A549 (cell line): Measurements from ENCODE around the gene FGD1. TPM values are rescaled to one million over a fixed set of nuclear protein-coding genes. Genes with fewer than 3 reads are reported as not detected.

ENCODE experiments used
- ATAC-seq, 2 experiments: fragments of 200-7000 bp in 1 of 2; fragments of >200 bp in 1 of 2; cut with Nextera tagmentation in 1 of 2; cut with Tn5 transposase in 1 of 2; 3 replicates each; pipeline versions ENCODE4 v1.8.0 to v1.9.1; 2018 to 2020; ENCODE audit warnings: mild to moderate bottlenecking in 1 of 2, moderate library complexity in 1 of 2
- CTCF ChIA-PET: fragments of 300-600 bp; sonication (Branson Sonifier 250); formaldehyde crosslinking; extraction: SDS; loops from one replicate; lab custom pipeline; 2021; ENCODE audit warnings: antibody characterized with exemption, inconsistent platforms; lab: Yijun Ruan, JAX
- POLR2A ChIA-PET: fragments of 350-600 bp; formaldehyde crosslinking; extraction: SDS; loops from one replicate; lab custom pipeline; 2021; ENCODE audit warnings: antibody characterized with exemption, inconsistent platforms; lab: Yijun Ruan, JAX
- DNase-seq, 2 experiments: peaks; one replicate each; pipeline versions ENCODE4 v3.0.0 to v3.0.0-alpha.2; 2011 to 2016; ENCODE audit warnings: low read depth in 1 of 2, low spot score in 1 of 2
- FAIRE-seq: peaks from 2 replicates; lab custom pipeline; 2011; peaks lifted over from hg19 to GRCh38; lab: Jason Lieb, UNC
- H3K27ac ChIP-seq, 2 experiments: fragments of >200 bp; sonication (Bioruptor Twin); formaldehyde crosslinking; 3 replicates each; pipeline ENCODE4 v1.5.1; 2016 to 2017
- H3K4me1 ChIP-seq: fragments of >200 bp; sonication (Bioruptor Twin); formaldehyde crosslinking; 3 replicates; pipeline ENCODE4 v1.6.1; 2016
- H3K4me2 ChIP-seq: fragments of >200 bp; sonication (Bioruptor Twin); formaldehyde crosslinking; 3 replicates; pipeline ENCODE4 v1.6.1; 2016
- H3K4me3 ChIP-seq: fragments of >200 bp; sonication (Bioruptor Twin); formaldehyde crosslinking; 3 replicates; pipeline ENCODE4 v1.5.1; 2016
- H3K9me3 ChIP-seq: fragments of >200 bp; sonication (Bioruptor Twin); formaldehyde crosslinking; 3 replicates; pipeline ENCODE4 v1.6.1; 2016
- CEBPB ChIP-seq, 2 experiments: fragments of >200 bp in 1 of 2; sonication (Bioruptor Twin) in 1 of 2; formaldehyde crosslinking in 1 of 2; IDR thresholded peaks; 2 replicates each; pipeline ENCODE4 v1.6.1; 2012 to 2016
- E2F6 ChIP-seq: IDR thresholded peaks from 2 replicates; pipeline ENCODE4 v1.6.1; 2012; ENCODE audit warnings: low read depth, borderline replicate concordance
- EHMT2 ChIP-seq: fragments of 200-600 bp; sonication (generic); IDR thresholded peaks from 2 replicates; pipeline ENCODE4 v1.6.1; 2016; ENCODE audit warnings: antibody characterized with exemption, low read depth, mild to moderate bottlenecking, moderate library complexity
- ELK1 ChIP-seq: fragments of 150-350 bp; IDR thresholded peaks from 2 replicates; pipeline ENCODE4 v1.6.1; 2014; ENCODE audit warnings: low read depth, mild to moderate bottlenecking, low read length
- EP300 ChIP-seq, 2 experiments: fragments of >200 bp; sonication (Bioruptor Twin); formaldehyde crosslinking; IDR thresholded peaks; 2 replicates in 1 of 2; 3 replicates in 1 of 2; pipeline ENCODE4 v1.6.1; 2016 to 2017
- FOSB ChIP-seq: fragments of 250-450 bp; sonication (Bioruptor Pico); IDR thresholded peaks from 2 replicates; pipeline ENCODE4 v1.5.0; 2020; ENCODE audit warnings: mild to moderate bottlenecking, moderate library complexity
- FOSL2 ChIP-seq, 2 experiments: fragments of 450-650 bp in 1 of 2; fragments of >200 bp in 1 of 2; sonication (Bioruptor Twin) in 1 of 2; formaldehyde crosslinking; IDR thresholded peaks; 2 replicates each; pipeline versions ENCODE4 v1.5.0 to v1.6.1; 2016 to 2020; ENCODE audit warnings: mild to moderate bottlenecking in 1 of 2, moderate library complexity in 1 of 2
- GATA3 ChIP-seq: IDR thresholded peaks from 2 replicates; pipeline ENCODE4 v1.6.1; 2012; ENCODE audit warnings: borderline replicate concordance
- HDAC2 ChIP-seq: fragments of 200-600 bp; sonication (generic); IDR thresholded peaks from 2 replicates; pipeline ENCODE4 v1.6.1; 2016
- HEYL ChIP-seq: fragments of 250-450 bp; sonication (Bioruptor Pico); IDR thresholded peaks from 2 replicates; pipeline ENCODE4 v1.8.0; 2021; ENCODE audit warnings: mild to moderate bottlenecking, moderate library complexity
- HOXA7 ChIP-seq: fragments of 250-450 bp; sonication (Bioruptor Pico); IDR thresholded peaks from 2 replicates; pipeline ENCODE4 v1.5.0; 2020; ENCODE audit warnings: mild to moderate bottlenecking, moderate library complexity
- JUNB ChIP-seq: fragments of >200 bp; sonication (Bioruptor Twin); formaldehyde crosslinking; IDR thresholded peaks from 2 replicates; pipeline ENCODE4 v1.6.1; 2016
- NR3C1 ChIP-seq: fragments of >200 bp; sonication (Bioruptor Twin); formaldehyde crosslinking; IDR thresholded peaks from 3 replicates; pipeline ENCODE4 v1.6.1; 2017
- RAD21 ChIP-seq, 2 experiments: fragments of >200 bp in 1 of 2; sonication (Bioruptor Twin) in 1 of 2; formaldehyde crosslinking in 1 of 2; IDR thresholded peaks in 1 of 2; conservative IDR thresholded peaks in 1 of 2; 2 replicates in 1 of 2; 3 replicates in 1 of 2; pipeline ENCODE4 v1.6.1; 2012 to 2018; ENCODE audit warnings: inconsistent platforms in 1 of 2
- RARB ChIP-seq: fragments of 250-450 bp; sonication (Bioruptor Pico); IDR thresholded peaks from 2 replicates; pipeline ENCODE4 v1.8.0; 2021; ENCODE audit warnings: mild to moderate bottlenecking, moderate library complexity
- TFCP2L1 ChIP-seq: fragments of 250-450 bp; sonication (Bioruptor Pico); IDR thresholded peaks from 2 replicates; pipeline ENCODE4 v1.5.0; 2021; ENCODE audit warnings: mild to moderate bottlenecking
- TP53 ChIP-seq: fragments of 250-450 bp; sonication (Bioruptor Pico); IDR thresholded peaks from 2 replicates; pipeline ENCODE4 v1.5.0; 2021; ENCODE audit warnings: mild to moderate bottlenecking, moderate library complexity
- ZC3H11A ChIP-seq: fragments of 450-650 bp; IDR thresholded peaks from 2 replicates; pipeline ENCODE4 v1.6.1; 2014; ENCODE audit warnings: antibody characterized with exemption, mild to moderate bottlenecking
- ZFP36 ChIP-seq: fragments of 450-650 bp; IDR thresholded peaks from 2 replicates; pipeline ENCODE4 v1.6.1; 2014; ENCODE audit warnings: borderline replicate concordance; ENCODE audit not compliant: partially characterized antibody
- WGBS: methylation state at CpG from one replicate; pipeline ENCODE4 v1.1.6; 2017; ENCODE audit errors: missing lambda C conversion rate; 5-methylcytosine and 5-hydroxymethylcytosine counted together
- polyA plus RNA-seq, 4 experiments: library from polyadenylated mRNA; depleted of rRNA in 3 of 4; stranded (reverse); fragments of >200 nt; fragmentation: RNase III in 1 of 4; extraction: RNeasy Plus Mini Kit Qiagen cat#74134 plus additional on column Dnase treatment in 1 of 4; gene quantifications; 2 replicates in 3 of 4; 3 replicates in 1 of 4; pipeline ENCODE4 v1.2.3, GENCODE V29; 2011 to 2017
- TF ChIP-seq, protein P1 (sequence below): IDR thresholded peaks from 2 replicates; pipeline ENCODE4 v1.6.1; 2012
- TF ChIP-seq, protein P2 (sequence below): fragments of >200 bp; sonication (Bioruptor Twin); formaldehyde crosslinking; IDR thresholded peaks from 2 replicates; pipeline ENCODE4 v1.6.1; 2016

The FGD1 gene
- polyA plus RNA-seq, 2 of the 4 experiments (the other 2 are of a cell fraction): 1.9 to 5.8 TPM

DNA sequence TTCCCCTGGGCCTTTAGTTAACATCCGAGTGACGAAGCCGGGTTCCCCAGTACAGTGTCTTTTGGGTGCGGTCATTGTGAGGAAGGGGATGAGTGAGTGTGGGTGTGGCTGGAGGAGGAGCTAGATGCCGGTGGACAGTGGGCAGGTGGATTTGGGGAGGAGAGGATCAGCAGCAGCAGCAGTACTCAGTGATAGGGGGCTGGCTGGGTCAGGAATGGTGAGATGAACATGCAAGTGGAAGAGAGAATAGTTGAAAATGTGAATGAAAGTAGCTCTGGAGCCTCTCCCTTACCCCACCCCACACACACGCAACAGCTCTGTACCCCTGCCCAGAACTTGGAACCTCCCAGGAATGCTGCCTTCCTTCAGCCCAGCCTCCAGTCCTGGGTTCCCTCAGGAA lies 51.3 kb downstream of the FGD1 start:
- 0 out of 3 replicates have a peak, but pooled peaks cover 10% of the 10 kb centered on the region for H3K4me1 ChIP-seq
- ATAC-seq (no peak), FAIRE-seq (no peak), DNase-seq (no peak)
- no peak overlapping the region for H3K4me3 ChIP-seq
- WGBS: 96% methylated on average over 4 of the region's 6 CpGs
- ChIA-PET CTCF (no interaction called here), POLR2A (no interaction called here)
- no peaks in the 10 kb centered on the region for H3K9me3 ChIP-seq
- TF ChIP-seq, protein P1, sequence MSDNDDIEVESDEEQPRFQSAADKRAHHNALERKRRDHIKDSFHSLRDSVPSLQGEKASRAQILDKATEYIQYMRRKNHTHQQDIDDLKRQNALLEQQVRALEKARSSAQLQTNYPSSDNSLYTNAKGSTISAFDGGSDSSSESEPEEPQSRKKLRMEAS: no peak
- TF ChIP-seq RAD21 (conservative IDR thresholded peaks at IDR 0.05 in 1 of 2, IDR thresholded peaks at IDR 0.05 in 1 of 2) (no peak), FOSL2 (IDR thresholded peaks at IDR 0.05) (no peak), FOSL2 (CRISPR knock-in tag; IDR thresholded peaks at IDR 0.05) (no peak), GATA3 (no peak), HEYL (CRISPR knock-in tag) (no peak), FOSB (CRISPR knock-in tag) (no peak), ELK1 (no peak), JUNB (no peak), EP300 (IDR thresholded peaks at IDR 0.05) (no peak), EHMT2 (no peak)
- no peak overlapping the region for H3K4me2 ChIP-seq
- H3K27ac ChIP-seq: no peak overlapping the region

GRCh38 chrX:54442790-54443189 lies 53.2 kb downstream of the FGD1 start:
- Histone ChIP-seq H3K4me2 (no peak overlapping the region), H3K9me3 (no peaks in the 10 kb centered on the region), H3K4me1 (0 out of 3 replicates have a peak, but pooled peaks cover 10% of the 10 kb centered on the region), H3K27ac (no peak overlapping the region), H3K4me3 (no peak overlapping the region)
- DNase-seq (no peak), FAIRE-seq (no peak), ATAC-seq (no peak)
- ChIA-PET POLR2A (no interaction called here), CTCF (interaction anchor here (1.9 kb wide), 1 partner anchor 197 kb away, joined by 4 read pairs; no protein-coding TSS in a partner anchor)
- TF ChIP-seq, protein P2, sequence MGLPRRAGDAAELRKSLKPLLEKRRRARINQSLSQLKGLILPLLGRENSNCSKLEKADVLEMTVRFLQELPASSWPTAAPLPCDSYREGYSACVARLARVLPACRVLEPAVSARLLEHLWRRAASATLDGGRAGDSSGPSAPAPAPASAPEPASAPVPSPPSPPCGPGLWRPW: no peak
- TF ChIP-seq RARB (CRISPR knock-in tag): no peak
- TF ChIP-seq HOXA7 (CRISPR knock-in tag): no peak
- TF ChIP-seq E2F6: no peak
- no peak for TF ChIP-seq JUNB
- TF ChIP-seq ELK1: no peak
- TF ChIP-seq ZC3H11A: no peak
- no peak for TF ChIP-seq CEBPB (IDR thresholded peaks at IDR 0.05)
- no peak for TF ChIP-seq TP53 (CRISPR knock-in tag)
- TF ChIP-seq, protein P1: no peak
- no peak for TF ChIP-seq TFCP2L1 (CRISPR knock-in tag)
- no peak for TF ChIP-seq HDAC2
- no peak for TF ChIP-seq ZFP36
- no peak for TF ChIP-seq NR3C1
